Heart left ventricle (tissue), 13 donors: ENCODE results near the gene PIGW.

Experiments
- CTCF ChIP-seq, 12 donors: fragments of 200-600 bp; sonication (generic) in 4 of 12; IDR thresholded peaks; one replicate each; pipeline versions ENCODE4 v1.5.0 to v1.8.0; 2018 to 2022; ENCODE audit warnings: antibody characterized with exemption in 12 of 12, mild to moderate bottlenecking in 5 of 12
- POLR2A ChIP-seq, 2 donors: fragments of 450-650 bp; IDR thresholded peaks; one replicate each; pipeline ENCODE4 v1.6.1; 2017; ENCODE audit warnings: antibody characterized with exemption in 2 of 2, mild to moderate bottlenecking in 2 of 2, moderate library complexity in 2 of 2
- donor health status: ischemic (EF 13 %, LVEDD 7.1; RV severe dilation, severe dysfunction).
- donor health status: DM: no; HTN: yes; CAD: no.
- donor health status: DM: no; HTN: no; CAD: no.
- donor health status: ischemic (EF 25% LVEDD 6.9; RV normal size, moderate dysfunction).
- donor health status: ischemic (EF 25% LVEDD 5.7; RV mildly dilated, moderate dysfunction).
- donor health status: ischemic (EF 35%, LVEDD 5.7; RV mildly dilated, moderate dysfunction).
- donor health status: nonischemic (EF 11% LVEDD 7.7; RV severe dilation, severe dysfunction).
- donor health status: DM: yes; HTN: yes; CAD: no.
- donor health status: PGD.
- donor health status: ischemic (EF 29% LVEDD 5.4; RV normal size, mild dysfunction).
- donor health status: nonischemic (EF 23%, LVEDD 6.1; RV moderate dilation, normal function).

- TF ChIP-seq POLR2A (IDR thresholded peaks at IDR 0.05) (no peak), CTCF (IDR thresholded peaks at IDR 0.05) (no peak)
Observed at GRCh38 chr17:36525888-36526287, 8.9 kb upstream of the PIGW start.
